Measurements from ENCODE around the gene TMEM139.
"Not testable (repeated sequence)": the region's sequence is repeated elsewhere in the genome, so short reads cannot be mapped to it uniquely, and the experiment has no call there.

DNA sequence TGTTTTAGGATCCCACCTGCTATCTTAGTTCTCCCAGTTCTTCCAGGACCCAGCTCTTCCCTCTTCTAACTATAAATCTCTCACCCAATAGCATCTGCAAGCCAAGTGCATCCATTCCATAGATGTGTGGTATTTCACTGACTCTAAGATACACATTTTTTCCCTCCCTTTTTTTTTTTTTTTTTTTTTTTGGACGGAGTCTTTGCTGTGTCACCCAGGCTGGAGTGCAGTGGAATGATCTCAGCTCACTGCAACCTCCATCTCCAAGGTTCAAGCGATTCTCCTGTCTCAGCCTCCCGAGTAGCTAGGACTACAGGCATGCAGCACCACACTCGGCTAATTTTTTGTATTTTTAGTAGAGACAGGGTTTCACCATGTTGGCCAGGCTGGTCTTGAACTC is 5.1 kb downstream of the TMEM139 start:
- TF ChIP-seq, protein P1, sequence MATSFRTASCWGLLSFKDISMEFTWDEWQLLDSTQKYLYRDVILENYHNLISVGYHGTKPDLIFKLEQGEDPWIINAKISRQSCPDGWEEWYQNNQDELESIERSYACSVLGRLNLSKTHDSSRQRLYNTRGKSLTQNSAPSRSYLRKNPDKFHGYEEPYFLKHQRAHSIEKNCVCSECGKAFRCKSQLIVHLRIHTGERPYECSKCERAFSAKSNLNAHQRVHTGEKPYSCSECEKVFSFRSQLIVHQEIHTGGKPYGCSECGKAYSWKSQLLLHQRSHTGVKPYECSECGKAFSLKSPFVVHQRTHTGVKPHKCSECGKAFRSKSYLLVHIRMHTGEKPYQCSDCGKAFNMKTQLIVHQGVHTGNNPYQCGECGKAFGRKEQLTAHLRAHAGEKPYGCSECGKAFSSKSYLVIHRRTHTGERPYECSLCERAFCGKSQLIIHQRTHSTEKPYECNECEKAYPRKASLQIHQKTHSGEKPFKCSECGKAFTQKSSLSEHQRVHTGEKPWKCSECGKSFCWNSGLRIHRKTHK (tag by site-specific recombination; IDR thresholded peaks at IDR 0.05) = not testable (repeated sequence)
- not testable (repeated sequence) for TF ChIP-seq REST (tag by site-specific recombination; IDR thresholded peaks at IDR 0.05); ZBTB11 (tag by site-specific recombination; conservative IDR thresholded peaks at IDR 0.05; ENCODE audit: low read depth); ZNF670 (tag by site-specific recombination; IDR thresholded peaks at IDR 0.05; ENCODE audit: low read depth); ZNF146 (tag by site-specific recombination; IDR thresholded peaks at IDR 0.05); ZNF10 (tag by site-specific recombination; IDR thresholded peaks at IDR 0.05); ZNF302 (tag by site-specific recombination; IDR thresholded peaks at IDR 0.05; ENCODE audit: low read depth); REPIN1 (tag by site-specific recombination; IDR thresholded peaks at IDR 0.05; ENCODE audit: low read depth); ZNF514 (tag by site-specific recombination; IDR thresholded peaks at IDR 0.05); ZNF398 (tag by site-specific recombination; IDR thresholded peaks at IDR 0.05); EGR2 (tag by site-specific recombination; IDR thresholded peaks at IDR 0.05; ENCODE audit: low read depth)
- TF ChIP-seq, protein P2, sequence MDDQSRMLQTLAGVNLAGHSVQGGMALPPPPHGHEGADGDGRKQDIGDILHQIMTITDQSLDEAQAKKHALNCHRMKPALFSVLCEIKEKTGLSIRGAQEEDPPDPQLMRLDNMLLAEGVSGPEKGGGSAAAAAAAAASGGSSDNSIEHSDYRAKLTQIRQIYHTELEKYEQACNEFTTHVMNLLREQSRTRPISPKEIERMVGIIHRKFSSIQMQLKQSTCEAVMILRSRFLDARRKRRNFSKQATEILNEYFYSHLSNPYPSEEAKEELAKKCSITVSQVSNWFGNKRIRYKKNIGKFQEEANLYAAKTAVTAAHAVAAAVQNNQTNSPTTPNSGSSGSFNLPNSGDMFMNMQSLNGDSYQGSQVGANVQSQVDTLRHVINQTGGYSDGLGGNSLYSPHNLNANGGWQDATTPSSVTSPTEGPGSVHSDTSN (CRISPR knock-in tag; IDR thresholded peaks at IDR 0.05) = not testable (repeated sequence)
- TF ChIP-seq, protein P3, sequence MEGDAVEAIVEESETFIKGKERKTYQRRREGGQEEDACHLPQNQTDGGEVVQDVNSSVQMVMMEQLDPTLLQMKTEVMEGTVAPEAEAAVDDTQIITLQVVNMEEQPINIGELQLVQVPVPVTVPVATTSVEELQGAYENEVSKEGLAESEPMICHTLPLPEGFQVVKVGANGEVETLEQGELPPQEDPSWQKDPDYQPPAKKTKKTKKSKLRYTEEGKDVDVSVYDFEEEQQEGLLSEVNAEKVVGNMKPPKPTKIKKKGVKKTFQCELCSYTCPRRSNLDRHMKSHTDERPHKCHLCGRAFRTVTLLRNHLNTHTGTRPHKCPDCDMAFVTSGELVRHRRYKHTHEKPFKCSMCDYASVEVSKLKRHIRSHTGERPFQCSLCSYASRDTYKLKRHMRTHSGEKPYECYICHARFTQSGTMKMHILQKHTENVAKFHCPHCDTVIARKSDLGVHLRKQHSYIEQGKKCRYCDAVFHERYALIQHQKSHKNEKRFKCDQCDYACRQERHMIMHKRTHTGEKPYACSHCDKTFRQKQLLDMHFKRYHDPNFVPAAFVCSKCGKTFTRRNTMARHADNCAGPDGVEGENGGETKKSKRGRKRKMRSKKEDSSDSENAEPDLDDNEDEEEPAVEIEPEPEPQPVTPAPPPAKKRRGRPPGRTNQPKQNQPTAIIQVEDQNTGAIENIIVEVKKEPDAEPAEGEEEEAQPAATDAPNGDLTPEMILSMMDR (tag by site-specific recombination; IDR thresholded peaks at IDR 0.05) = not testable (repeated sequence)

Measured in HEK293 (cell line).